ENCODE measurements around the gene MMD. TPM values are rescaled to one million over a fixed set of nuclear protein-coding genes. Genes with fewer than 3 reads are reported as not detected.
A peak's percentile ranks its signal among the peaks of the same experiment; 100 is the strongest.

MMD gene
- total and polyA plus RNA-seq, 2 of the 13 experiments (the other 11 are each of a cell fraction or from before 2014, with no cell fraction given): 121 to 225 TPM

DNA sequence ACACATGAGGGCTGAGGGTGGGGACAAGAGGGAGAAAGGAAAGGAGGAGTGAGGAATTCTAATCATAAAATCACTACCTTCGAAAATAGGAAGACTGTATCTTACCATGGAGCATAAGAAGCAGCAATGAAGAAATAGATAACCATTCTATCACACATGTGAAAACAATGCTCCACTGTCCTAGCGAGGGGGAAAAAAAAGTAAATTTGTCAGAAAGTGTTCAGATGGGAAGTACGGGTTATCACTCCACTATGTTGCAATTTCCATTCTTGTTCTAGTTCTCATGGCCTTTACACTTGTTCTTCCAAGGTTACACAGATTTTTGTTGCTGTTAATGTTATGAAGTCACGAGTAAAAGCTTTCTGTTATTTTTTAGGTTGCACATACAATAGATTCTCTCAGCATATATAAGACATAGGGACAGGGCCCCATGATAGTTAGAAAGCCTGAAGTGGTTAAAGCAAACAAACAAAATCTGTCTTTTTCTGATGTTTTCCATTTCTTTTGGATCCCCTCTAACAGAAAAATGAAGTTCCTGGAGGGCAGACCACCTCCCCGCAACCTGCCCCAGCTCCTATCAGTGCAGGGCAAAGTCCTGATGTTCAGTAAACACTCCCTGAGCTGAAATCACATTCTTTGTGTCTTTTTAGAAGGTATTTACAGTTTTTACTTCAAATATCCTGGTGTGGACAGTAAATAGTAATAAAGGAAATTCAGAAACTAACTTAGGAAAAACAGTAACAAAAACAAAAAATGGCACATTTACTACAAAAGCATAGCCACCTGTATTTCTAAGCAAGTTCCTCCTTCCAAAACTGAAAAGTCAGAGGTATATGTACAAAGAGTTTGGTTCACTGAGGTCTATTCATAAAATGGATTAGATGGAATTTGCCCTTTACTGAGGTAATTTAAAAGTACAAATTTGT lies 13.7 kb downstream of the MMD start (continued):
- TF ChIP-seq PBX2 (CRISPR knock-in tag; IDR thresholded peaks at IDR 0.05): no peak
- TF ChIP-seq ESRRA (CRISPR knock-in tag; IDR thresholded peaks at IDR 0.05; ENCODE audit: low read depth): peak; percentile 84
- TF ChIP-seq U2AF1 (optimal IDR thresholded peaks at IDR 0.05; ENCODE audit: low read depth, low read length): no peak
- 0 out of 2 replicates have a peak, but pooled peaks have one; percentile 27 for TF ChIP-seq KDM2A (CRISPR knock-in tag; IDR thresholded peaks at IDR 0.05; ENCODE audit: borderline replicate concordance, low read depth)
- TF ChIP-seq, protein P1, sequence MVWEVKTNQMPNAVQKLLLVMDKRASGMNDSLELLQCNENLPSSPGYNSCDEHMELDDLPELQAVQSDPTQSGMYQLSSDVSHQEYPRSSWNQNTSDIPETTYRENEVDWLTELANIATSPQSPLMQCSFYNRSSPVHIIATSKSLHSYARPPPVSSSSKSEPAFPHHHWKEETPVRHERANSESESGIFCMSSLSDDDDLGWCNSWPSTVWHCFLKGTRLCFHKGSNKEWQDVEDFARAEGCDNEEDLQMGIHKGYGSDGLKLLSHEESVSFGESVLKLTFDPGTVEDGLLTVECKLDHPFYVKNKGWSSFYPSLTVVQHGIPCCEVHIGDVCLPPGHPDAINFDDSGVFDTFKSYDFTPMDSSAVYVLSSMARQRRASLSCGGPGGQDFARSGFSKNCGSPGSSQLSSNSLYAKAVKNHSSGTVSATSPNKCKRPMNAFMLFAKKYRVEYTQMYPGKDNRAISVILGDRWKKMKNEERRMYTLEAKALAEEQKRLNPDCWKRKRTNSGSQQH (CRISPR knock-in tag; IDR thresholded peaks at IDR 0.05; ENCODE audit: low read depth): peak; percentile 61; the same call in 1 of the 2 replicates
- TF ChIP-seq ZNF20 (CRISPR knock-in tag; IDR thresholded peaks at IDR 0.05): peak; percentile 57; the same call in 1 of the 2 replicates
- TF ChIP-seq, protein P2, sequence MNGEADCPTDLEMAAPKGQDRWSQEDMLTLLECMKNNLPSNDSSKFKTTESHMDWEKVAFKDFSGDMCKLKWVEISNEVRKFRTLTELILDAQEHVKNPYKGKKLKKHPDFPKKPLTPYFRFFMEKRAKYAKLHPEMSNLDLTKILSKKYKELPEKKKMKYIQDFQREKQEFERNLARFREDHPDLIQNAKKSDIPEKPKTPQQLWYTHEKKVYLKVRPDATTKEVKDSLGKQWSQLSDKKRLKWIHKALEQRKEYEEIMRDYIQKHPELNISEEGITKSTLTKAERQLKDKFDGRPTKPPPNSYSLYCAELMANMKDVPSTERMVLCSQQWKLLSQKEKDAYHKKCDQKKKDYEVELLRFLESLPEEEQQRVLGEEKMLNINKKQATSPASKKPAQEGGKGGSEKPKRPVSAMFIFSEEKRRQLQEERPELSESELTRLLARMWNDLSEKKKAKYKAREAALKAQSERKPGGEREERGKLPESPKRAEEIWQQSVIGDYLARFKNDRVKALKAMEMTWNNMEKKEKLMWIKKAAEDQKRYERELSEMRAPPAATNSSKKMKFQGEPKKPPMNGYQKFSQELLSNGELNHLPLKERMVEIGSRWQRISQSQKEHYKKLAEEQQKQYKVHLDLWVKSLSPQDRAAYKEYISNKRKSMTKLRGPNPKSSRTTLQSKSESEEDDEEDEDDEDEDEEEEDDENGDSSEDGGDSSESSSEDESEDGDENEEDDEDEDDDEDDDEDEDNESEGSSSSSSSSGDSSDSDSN (CRISPR knock-in tag; IDR thresholded peaks at IDR 0.05): no peak
- no peak for TF ChIP-seq ZNF280B (CRISPR knock-in tag; IDR thresholded peaks at IDR 0.05; ENCODE audit: borderline replicate concordance)
- no peak for TF ChIP-seq SNAI1 (CRISPR knock-in tag; IDR thresholded peaks at IDR 0.05; ENCODE audit: borderline replicate concordance)
- TF ChIP-seq, protein P3, sequence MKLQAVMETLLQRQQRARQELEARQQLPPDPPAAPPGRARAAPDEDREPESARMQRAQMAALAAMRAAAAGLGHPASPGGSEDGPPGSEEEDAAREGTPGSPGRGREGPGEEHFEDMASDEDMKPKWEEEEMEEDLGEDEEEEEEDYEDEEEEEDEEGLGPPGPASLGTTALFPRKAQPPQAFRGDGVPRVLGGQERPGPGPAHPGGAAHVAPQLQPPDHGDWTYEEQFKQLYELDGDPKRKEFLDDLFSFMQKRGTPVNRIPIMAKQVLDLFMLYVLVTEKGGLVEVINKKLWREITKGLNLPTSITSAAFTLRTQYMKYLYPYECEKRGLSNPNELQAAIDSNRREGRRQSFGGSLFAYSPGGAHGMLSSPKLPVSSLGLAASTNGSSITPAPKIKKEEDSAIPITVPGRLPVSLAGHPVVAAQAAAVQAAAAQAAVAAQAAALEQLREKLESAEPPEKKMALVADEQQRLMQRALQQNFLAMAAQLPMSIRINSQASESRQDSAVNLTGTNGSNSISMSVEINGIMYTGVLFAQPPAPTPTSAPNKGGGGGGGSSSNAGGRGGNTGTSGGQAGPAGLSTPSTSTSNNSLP (IDR thresholded peaks at IDR 0.05; ENCODE audit: low read depth, low read length): peak; percentile 94
- no peak for TF ChIP-seq MZF1 (CRISPR knock-in tag; IDR thresholded peaks at IDR 0.05; ENCODE audit: borderline replicate concordance)
- no peak for TF ChIP-seq ZNF660 (CRISPR knock-in tag; IDR thresholded peaks at IDR 0.05; ENCODE audit: borderline replicate concordance, low read depth)
- no peak for TF ChIP-seq ELF4 (CRISPR knock-in tag; IDR thresholded peaks at IDR 0.05; ENCODE audit: borderline replicate concordance)
- TF ChIP-seq HMGA1 (CRISPR knock-in tag; conservative IDR thresholded peaks at IDR 0.05): no peak
- TF ChIP-seq NRL (CRISPR knock-in tag; IDR thresholded peaks at IDR 0.05; ENCODE audit: borderline replicate concordance): no peak
- peak; percentile 10; the same call in 1 of the 2 replicates for TF ChIP-seq SP5 (CRISPR knock-in tag; IDR thresholded peaks at IDR 0.05; ENCODE audit: borderline replicate concordance, low read depth)
- no peak for TF ChIP-seq SKI (IDR thresholded peaks at IDR 0.05; ENCODE audit: partially characterized antibody)
- no peak for TF ChIP-seq ZNF563 (CRISPR knock-in tag; IDR thresholded peaks at IDR 0.05)
- TF ChIP-seq THAP11 (CRISPR knock-in tag; IDR thresholded peaks at IDR 0.05): peak; percentile 55
- no peak for TF ChIP-seq EZH2 (conservative IDR thresholded peaks at IDR 0.05; ENCODE audit: low read depth, low read length)
